Osteoblast (primary cell): ENCODE measurements around the gene WASF2. TPM values are rescaled to one million over a fixed set of nuclear protein-coding genes. Genes with fewer than 3 reads are reported as not detected.

Experiments used
- DNase-seq: peaks from one replicate; pipeline ENCODE4 v3.0.0; 2011; ENCODE audit warnings: low spot score, mixed read lengths; ENCODE audit not compliant: insufficient read length; ENCODE audit errors: missing footprints
- H2AFZ ChIP-seq: 2 replicates; pipeline ENCODE4 v1.6.0; 2011; ENCODE audit warnings: mild to moderate bottlenecking, low read length
- H3K27ac ChIP-seq: 2 replicates; pipeline ENCODE4 v1.5.1; 2011; ENCODE audit warnings: mild to moderate bottlenecking, low read depth, low read length, moderate library complexity
- H3K27me3 ChIP-seq: 2 replicates; pipeline ENCODE4 v1.6.0; 2012; ENCODE audit warnings: mild to moderate bottlenecking, control low read depth, inconsistent platforms, low read length, moderate library complexity; ENCODE audit not compliant: insufficient read depth
- H3K36me3 ChIP-seq: 2 replicates; pipeline ENCODE4 v1.5.1; 2011; ENCODE audit warnings: mild to moderate bottlenecking, low read length, control low read depth, moderate library complexity; ENCODE audit not compliant: insufficient read depth
- H3K4me1 ChIP-seq: 2 replicates; pipeline ENCODE4 v1.5.1; 2011; ENCODE audit warnings: mild to moderate bottlenecking, low read length, control low read depth, moderate library complexity; ENCODE audit not compliant: insufficient read depth
- H3K4me2 ChIP-seq: 2 replicates; pipeline ENCODE4 v1.6.0; 2011; ENCODE audit warnings: mild to moderate bottlenecking, low read length; ENCODE audit not compliant: insufficient read depth
- H3K4me3 ChIP-seq: fragments of 200-600 bp; sonication (generic); 3 replicates; pipeline ENCODE4 v1.5.1; 2012; ENCODE audit warnings: mild to moderate bottlenecking, low read length, inconsistent platforms; ENCODE audit not compliant: insufficient read depth
- H3K79me2 ChIP-seq: 2 replicates; pipeline ENCODE4 v1.6.0; 2012; ENCODE audit warnings: mild to moderate bottlenecking, low read length, control low read depth, inconsistent platforms; ENCODE audit not compliant: insufficient read depth
- H3K9me3 ChIP-seq: 2 replicates; pipeline ENCODE4 v1.5.1; 2011; ENCODE audit warnings: low read depth, low read length, control low read depth
- H4K20me1 ChIP-seq: 2 replicates; pipeline ENCODE4 v1.6.0; 2012; ENCODE audit warnings: mild to moderate bottlenecking, low read length, control low read depth; ENCODE audit not compliant: insufficient read depth
- total RNA-seq: library from RNA; depleted of rRNA; stranded (reverse); fragments of >200 nt; gene quantifications from 2 replicates; pipeline ENCODE4 v1.2.3, GENCODE V29; 2012
- TF ChIP-seq, protein P1 (sequence below): IDR thresholded peaks from 2 replicates; pipeline ENCODE4 v1.5.1; 2011; ENCODE audit warnings: mild to moderate bottlenecking, low read depth, low read length, moderate library complexity; ENCODE audit errors: extremely low read depth

WASF2 gene
- total RNA-seq, 1 donor = 24.6 TPM

DNA sequence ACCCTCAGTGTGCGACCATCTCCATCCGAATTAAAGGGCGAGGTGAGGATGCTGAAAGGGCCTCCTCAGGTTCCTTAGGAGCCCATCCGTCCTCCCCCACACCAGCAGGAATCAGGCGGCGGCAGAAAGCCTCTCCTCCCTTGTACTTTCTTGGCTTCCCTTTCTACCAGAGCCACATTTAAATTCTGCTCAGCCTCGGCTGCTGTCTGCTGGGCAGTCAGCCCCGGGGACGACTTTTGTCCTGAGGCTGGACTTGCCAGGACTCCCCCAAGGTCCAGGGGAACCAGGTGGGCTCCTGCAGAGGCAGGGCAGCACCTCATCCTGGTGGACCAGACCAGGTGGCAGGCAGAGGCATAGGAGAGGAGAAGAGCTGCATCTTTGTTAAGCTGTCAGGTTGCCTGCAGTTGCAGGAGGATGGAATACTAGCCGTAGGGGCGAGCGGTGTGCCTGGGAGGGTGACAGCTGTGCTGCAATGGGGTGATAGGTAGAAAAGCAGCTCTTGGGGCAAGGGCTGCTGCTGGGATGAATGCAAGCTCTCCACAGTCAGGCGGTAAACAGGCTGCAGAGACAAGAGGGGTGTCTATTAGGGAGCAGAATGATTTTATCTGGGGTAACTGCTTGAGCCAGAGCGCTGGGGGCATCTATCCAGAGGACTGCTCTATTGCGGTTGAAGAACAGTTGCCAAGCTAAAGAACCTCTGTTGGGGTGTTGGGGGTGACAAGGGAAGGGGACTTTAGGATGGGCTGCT lies 46.2 kb upstream of the WASF2 start:
- Histone ChIP-seq H3K27ac (peak overlapping the region; percentile 94), H4K20me1 (peaks cover 7% of the 10 kb centered on the region), H3K9me3 (no peaks in the 10 kb centered on the region), H3K4me2 (peak overlapping the region; percentile 28), H3K4me3 (no peak overlapping the region), H3K36me3 (peaks cover 22% of the 10 kb centered on the region), H3K27me3 (no peaks in the 10 kb centered on the region), H2AFZ (no peak overlapping the region), H3K4me1 (peaks cover 45% of the 10 kb centered on the region), H3K79me2 (peaks cover 31% of the 10 kb centered on the region)
- no peak for DNase-seq
- TF ChIP-seq, protein P1, sequence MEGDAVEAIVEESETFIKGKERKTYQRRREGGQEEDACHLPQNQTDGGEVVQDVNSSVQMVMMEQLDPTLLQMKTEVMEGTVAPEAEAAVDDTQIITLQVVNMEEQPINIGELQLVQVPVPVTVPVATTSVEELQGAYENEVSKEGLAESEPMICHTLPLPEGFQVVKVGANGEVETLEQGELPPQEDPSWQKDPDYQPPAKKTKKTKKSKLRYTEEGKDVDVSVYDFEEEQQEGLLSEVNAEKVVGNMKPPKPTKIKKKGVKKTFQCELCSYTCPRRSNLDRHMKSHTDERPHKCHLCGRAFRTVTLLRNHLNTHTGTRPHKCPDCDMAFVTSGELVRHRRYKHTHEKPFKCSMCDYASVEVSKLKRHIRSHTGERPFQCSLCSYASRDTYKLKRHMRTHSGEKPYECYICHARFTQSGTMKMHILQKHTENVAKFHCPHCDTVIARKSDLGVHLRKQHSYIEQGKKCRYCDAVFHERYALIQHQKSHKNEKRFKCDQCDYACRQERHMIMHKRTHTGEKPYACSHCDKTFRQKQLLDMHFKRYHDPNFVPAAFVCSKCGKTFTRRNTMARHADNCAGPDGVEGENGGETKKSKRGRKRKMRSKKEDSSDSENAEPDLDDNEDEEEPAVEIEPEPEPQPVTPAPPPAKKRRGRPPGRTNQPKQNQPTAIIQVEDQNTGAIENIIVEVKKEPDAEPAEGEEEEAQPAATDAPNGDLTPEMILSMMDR = no peak

DNA sequence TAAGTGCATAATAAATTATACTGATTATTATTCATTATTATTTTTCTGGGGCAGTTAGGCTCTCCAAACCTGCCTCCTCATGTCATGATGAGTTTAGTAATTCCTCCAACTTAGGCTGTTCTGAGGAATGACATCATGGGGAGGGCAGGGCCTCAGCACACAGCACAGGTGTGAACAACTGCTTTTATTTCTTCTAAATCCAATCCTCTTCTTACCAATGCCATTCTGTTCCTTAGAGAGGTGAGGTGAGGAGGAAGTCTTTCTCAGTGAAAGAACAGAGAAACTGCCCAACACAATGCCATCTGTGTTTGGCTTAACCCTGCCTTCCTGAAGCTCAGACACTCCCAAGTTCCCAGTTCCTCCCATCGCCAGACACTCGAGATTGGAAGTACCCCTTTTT lies 45.4 kb upstream of the WASF2 start:
- Histone ChIP-seq H3K4me1 (peaks cover 40% of the 10 kb centered on the region), H3K4me3 (no peak overlapping the region), H3K27me3 (no peaks in the 10 kb centered on the region), H3K9me3 (no peaks in the 10 kb centered on the region), H3K4me2 (no peak overlapping the region), H3K79me2 (peaks cover 29% of the 10 kb centered on the region), H3K36me3 (peaks cover 22% of the 10 kb centered on the region), H3K27ac (no peak overlapping the region), H4K20me1 (peaks cover 7% of the 10 kb centered on the region), H2AFZ (no peak overlapping the region)
- TF ChIP-seq, protein P1 = no peak
- DNase-seq = no peak

DNA sequence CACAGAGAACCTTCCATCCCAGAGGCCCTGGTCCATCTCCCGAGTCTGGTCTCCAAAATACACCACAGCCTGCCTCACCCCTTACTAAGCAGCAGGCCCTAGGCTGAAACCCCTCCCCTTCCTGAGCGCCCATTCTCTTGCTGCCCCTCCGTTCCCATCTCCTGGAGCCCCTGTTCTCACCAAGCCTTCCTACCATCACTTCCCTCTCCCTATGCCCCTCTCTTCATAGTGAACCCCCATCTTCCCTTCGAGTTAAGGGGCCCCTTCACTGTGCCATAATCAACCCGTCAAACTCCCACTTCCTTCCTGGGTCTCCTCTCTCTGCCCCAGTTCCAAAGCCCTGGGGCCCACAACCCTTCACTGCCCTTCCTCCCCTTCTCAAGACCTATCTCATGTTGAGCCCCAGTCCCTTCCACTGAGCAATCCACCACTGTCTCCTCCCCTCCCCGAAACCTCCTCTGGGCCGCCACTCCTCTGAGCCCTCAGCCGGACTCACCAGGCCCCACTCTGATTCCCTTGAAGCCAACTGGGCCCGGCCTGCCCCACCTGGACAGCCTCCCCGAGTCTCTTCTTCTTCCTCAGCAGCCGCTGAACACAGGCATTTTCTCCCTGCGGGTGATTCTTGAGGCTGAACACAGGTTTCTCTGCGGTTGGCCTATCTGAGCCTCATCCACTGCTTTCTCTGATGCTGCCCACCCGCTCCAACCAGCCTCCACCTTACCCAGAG lies 42.2 kb upstream of the WASF2 start:
- Histone ChIP-seq H3K4me1 (peaks cover 24% of the 10 kb centered on the region), H3K79me2 (peaks cover 17% of the 10 kb centered on the region), H3K27ac (no peak overlapping the region), H3K4me3 (no peak overlapping the region), H3K9me3 (no peaks in the 10 kb centered on the region), H2AFZ (no peak overlapping the region), H3K27me3 (no peaks in the 10 kb centered on the region), H4K20me1 (peaks cover 7% of the 10 kb centered on the region), H3K4me2 (no peak overlapping the region), H3K36me3 (peaks cover 22% of the 10 kb centered on the region)
- peak; percentile 36 for DNase-seq
- TF ChIP-seq, protein P1 = no peak

DNA sequence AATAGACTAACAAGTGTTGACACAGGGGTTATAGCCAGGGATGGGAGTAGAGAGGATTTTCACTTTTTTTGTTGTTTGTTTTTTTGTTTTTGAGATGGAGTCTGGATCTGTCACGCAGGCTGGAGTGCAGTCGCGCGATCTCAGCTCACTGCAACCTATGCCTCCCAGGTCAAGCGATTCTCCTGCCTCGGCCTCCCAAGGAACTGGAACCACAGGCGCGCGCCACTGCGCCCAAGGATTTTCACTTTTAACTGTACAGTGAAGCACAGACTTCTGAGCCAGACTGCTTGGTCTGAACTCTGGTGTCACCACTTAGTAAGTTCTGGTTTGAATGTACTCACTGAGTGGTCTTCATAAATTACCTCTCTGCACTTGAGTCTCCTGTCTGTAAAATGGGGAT lies 40.2 kb upstream of the WASF2 start:
- Histone ChIP-seq H3K9me3 (no peaks in the 10 kb centered on the region), H2AFZ (no peak overlapping the region), H3K4me2 (no peak overlapping the region), H3K27me3 (no peaks in the 10 kb centered on the region), H3K4me3 (no peak overlapping the region), H3K27ac (no peak overlapping the region), H3K4me1 (peaks cover 24% of the 10 kb centered on the region), H4K20me1 (no peaks in the 10 kb centered on the region), H3K79me2 (peaks cover 2% of the 10 kb centered on the region), H3K36me3 (peaks cover 17% of the 10 kb centered on the region)
- no peak for DNase-seq
- TF ChIP-seq, protein P1 = no peak
